Uterine smooth muscle cell (primary cell): ENCODE results near the gene KRT23. TPM values are rescaled to one million over a fixed set of nuclear protein-coding genes. Genes with fewer than 3 reads are reported as not detected.

Experiments
- total RNA-seq: library from RNA; depleted of rRNA; stranded (reverse); fragments of >200 nt; gene quantifications from 2 replicates; pipeline ENCODE4 v1.2.3, GENCODE V29; 2014

Gene KRT23
- 0.50 and 0.55 TPM in 2 replicates for total RNA-seq

GRCh38 chr17:40937384-40937819 is at the start of gene KRT23:
Gene KRT23, minus strand, starts transcription at chr17:40937646. Its CDS starts 1,043 bp downstream, at chr17:40936603.

GRCh38 chr17:40984226-40984625 is 46.8 kb upstream of the KRT23 start, which contains the start of gene KRT40:
Gene KRT40, minus strand, starts transcription at chr17:40984326. Its CDS starts 53 bp downstream, at chr17:40984273.

GRCh38 chr17:40966848-40967247 is 29.4 kb upstream of the KRT23 start, which contains the start of gene KRT39:
Gene KRT39, minus strand, starts transcription at chr17:40966948. Its CDS starts 92 bp downstream, at chr17:40966856.

GRCh38 chr17:40884708-40885512 is 52.5 kb downstream of the KRT23 start, which contains the start of gene KRT20:
Gene KRT20, minus strand, starts transcription at chr17:40885242. Its CDS starts 57 bp downstream, at chr17:40885185.

Other genes with a start within 250 kb of the KRT23 start
- not detected in 2 replicates for gene KRT24, start 233.9 kb downstream of the KRT23 start, total RNA-seq
- not detected in 2 replicates for gene KRT25, start 182.3 kb downstream of the KRT23 start, total RNA-seq
- gene KRT26, start 165.4 kb downstream of the KRT23 start, total RNA-seq, result not detected in 2 replicates
- not detected in 2 replicates for gene KRT27, start 155.1 kb downstream of the KRT23 start, total RNA-seq
- gene KRT28, start 137.7 kb downstream of the KRT23 start, total RNA-seq, result not detected in 2 replicates
- 2.3 and 4.0 TPM in 2 replicates for gene KRT10, start 115.0 kb downstream of the KRT23 start, total RNA-seq
- under 0.01 TPM in 1 of 2 replicates, not detected in the other for gene KRT12, start 70.4 kb downstream of the KRT23 start, total RNA-seq
- 0.22 TPM in 1 of 2 replicates, not detected in the other for gene KRT20, start 52.4 kb downstream of the KRT23 start, total RNA-seq
- gene KRT39, start 29.3 kb upstream of the KRT23 start, total RNA-seq, result 0.11 TPM in 1 of 2 replicates, not detected in the other
- gene KRT40, start 46.7 kb upstream of the KRT23 start, total RNA-seq, result not detected in 2 replicates
- not detected in 2 replicates for gene KRTAP3-3, start 56.5 kb upstream of the KRT23 start, total RNA-seq
- not detected in 2 replicates for gene KRTAP3-2, start 62.3 kb upstream of the KRT23 start, total RNA-seq
- not detected in 2 replicates for gene KRTAP3-1, start 71.5 kb upstream of the KRT23 start, total RNA-seq
- 32.6 and 54.1 TPM in 2 replicates for gene KRTAP1-5, start 89.6 kb upstream of the KRT23 start, total RNA-seq
- gene KRTAP1-4, start 92.5 kb upstream of the KRT23 start, total RNA-seq, result not detected in 2 replicates
- gene KRTAP1-3, start 97.2 kb upstream of the KRT23 start, total RNA-seq, result not detected in 2 replicates
- 0.55 and 0.87 TPM in 2 replicates for gene KRTAP1-1, start 103.8 kb upstream of the KRT23 start, total RNA-seq
- gene KRTAP2-1, start 109.7 kb upstream of the KRT23 start, total RNA-seq, result not detected in 2 replicates
- not detected in 2 replicates for gene KRTAP2-2, start 117.6 kb upstream of the KRT23 start, total RNA-seq
- gene KRTAP2-3, start 122.5 kb upstream of the KRT23 start, total RNA-seq, result 0.12 and 1.00 TPM in 2 replicates
- gene KRTAP2-4, start 128.2 kb upstream of the KRT23 start, total RNA-seq, result not detected in 2 replicates
- not detected in 2 replicates for gene KRTAP4-7, start 146.5 kb upstream of the KRT23 start, total RNA-seq
- not detected in 2 replicates for gene KRTAP4-8, start 160.5 kb upstream of the KRT23 start, total RNA-seq
- gene KRTAP4-16, start 164.6 kb upstream of the KRT23 start, total RNA-seq, result not detected in 2 replicates
- 0.12 TPM in 1 of 2 replicates, not detected in the other for gene KRTAP4-9, start 167.7 kb upstream of the KRT23 start, total RNA-seq
- not detected in 2 replicates for gene KRTAP4-11, start 180.7 kb upstream of the KRT23 start, total RNA-seq
- gene KRTAP4-12, start 186.5 kb upstream of the KRT23 start, total RNA-seq, result not detected in 2 replicates
- gene KRTAP4-6, start 202.9 kb upstream of the KRT23 start, total RNA-seq, result not detected in 2 replicates
- not detected in 2 replicates for gene KRTAP4-5, start 212.2 kb upstream of the KRT23 start, total RNA-seq
- gene KRTAP4-4, start 223.1 kb upstream of the KRT23 start, total RNA-seq, result not detected in 2 replicates
- not detected in 2 replicates for gene KRTAP4-3, start 230.6 kb upstream of the KRT23 start, total RNA-seq
- not detected in 2 replicates for gene KRTAP4-2, start 240.6 kb upstream of the KRT23 start, total RNA-seq
- 0.11 TPM in 1 of 2 replicates, not detected in the other for gene KRTAP4-1, start 247.3 kb upstream of the KRT23 start, total RNA-seq